Lung (tissue), 12 donors: ENCODE measurements around the gene BRD2. TPM values are rescaled to one million over a fixed set of nuclear protein-coding genes. Genes with fewer than 3 reads are reported as not detected.

Experiments used
- ATAC-seq: fragments of 200-7000 bp; cut with Tn5 transposase; one replicate; pipeline ENCODE4 v1.9.1; 2020; ENCODE audit warnings: moderate number of reproducible peaks; ENCODE audit not compliant: insufficient read depth, low FRiP score
- DNase-seq, 3 donors: peaks; one replicate each; pipeline ENCODE4 v3.0.0-alpha.2; 2013 to 2017
- H3K27ac ChIP-seq, 2 donors: one replicate each; pipeline ENCODE4 v1.5.1; 2013; ENCODE audit warnings: mild to moderate bottlenecking in 2 of 2, moderate library complexity in 2 of 2, control low read depth in 1 of 2, inconsistent platforms in 1 of 2, low read depth in 1 of 2, low read length in 1 of 2
- H3K27me3 ChIP-seq, 3 donors: one replicate each; pipeline ENCODE4 v1.5.1; 2013; ENCODE audit warnings: low read length in 2 of 3; ENCODE audit not compliant: control insufficient read depth in 3 of 3, insufficient read depth in 3 of 3
- H3K36me3 ChIP-seq, 4 donors: one replicate each; pipeline ENCODE4 v1.5.1; 2013; ENCODE audit warnings: low read length in 4 of 4, mild to moderate bottlenecking in 1 of 4, moderate library complexity in 1 of 4; ENCODE audit not compliant: control insufficient read depth in 4 of 4, insufficient read depth in 4 of 4
- H3K4me1 ChIP-seq, 5 donors: one replicate each; pipeline ENCODE4 v1.5.1; 2013; ENCODE audit warnings: low read length in 5 of 5, mild to moderate bottlenecking in 2 of 5, moderate library complexity in 1 of 5; ENCODE audit not compliant: control insufficient read depth in 5 of 5, insufficient read depth in 5 of 5
- H3K4me3 ChIP-seq: one replicate; pipeline ENCODE4 v1.5.1; 2013; ENCODE audit warnings: mild to moderate bottlenecking, control low read depth, moderate library complexity
- H3K9ac ChIP-seq, 2 donors: one replicate each; pipeline ENCODE4 v1.5.1; 2013; ENCODE audit warnings: low read length in 2 of 2, control low read depth in 1 of 2; ENCODE audit not compliant: insufficient read depth in 1 of 2
- H3K9me3 ChIP-seq, 4 donors: one replicate each; pipeline ENCODE4 v1.5.1; 2013; ENCODE audit warnings: low read length in 3 of 4, mild to moderate bottlenecking in 1 of 4, moderate library complexity in 1 of 4; ENCODE audit not compliant: control insufficient read depth in 4 of 4, insufficient read depth in 3 of 4
- WGBS, 2 donors: extraction: QIAGEN DNeasy Blood & Tissue Kit; methylation state at CpG; one replicate each; pipeline ENCODE4 v1.1.7; 2013; 5-methylcytosine and 5-hydroxymethylcytosine counted together
- polyA plus RNA-seq, 2 donors: library from polyadenylated mRNA; stranded (reverse); fragments of 200-250 nt; gene quantifications; one replicate each; pipeline ENCODE4 v1.2.1, GENCODE V29; 2013
- total RNA-seq, 2 donors: library from RNA; depleted of rRNA in 1 of 2; stranded (reverse); fragments of >200 nt in 1 of 2; gene quantifications; one replicate each; pipeline ENCODE4 v1.2.1, GENCODE V29; 2014 to 2021
- TF ChIP-seq, protein P1 (sequence below): IDR thresholded peaks from 2 replicates; pipeline ENCODE4 v1.5.1; 2012; ENCODE audit warnings: mild to moderate bottlenecking; ENCODE audit errors: control extremely low read depth, extremely low read depth
- donor health status: control.
- donor health status: control.
- donor health status: Bipolar disorder and iron deficiency.
- donor health status: healthy.
- donor health status: DM: yes; HTN: yes; CAD: no.

The BRD2 gene
- total and polyA plus RNA-seq, 4 donors: 114 to 178 (median 148) TPM

DNA sequence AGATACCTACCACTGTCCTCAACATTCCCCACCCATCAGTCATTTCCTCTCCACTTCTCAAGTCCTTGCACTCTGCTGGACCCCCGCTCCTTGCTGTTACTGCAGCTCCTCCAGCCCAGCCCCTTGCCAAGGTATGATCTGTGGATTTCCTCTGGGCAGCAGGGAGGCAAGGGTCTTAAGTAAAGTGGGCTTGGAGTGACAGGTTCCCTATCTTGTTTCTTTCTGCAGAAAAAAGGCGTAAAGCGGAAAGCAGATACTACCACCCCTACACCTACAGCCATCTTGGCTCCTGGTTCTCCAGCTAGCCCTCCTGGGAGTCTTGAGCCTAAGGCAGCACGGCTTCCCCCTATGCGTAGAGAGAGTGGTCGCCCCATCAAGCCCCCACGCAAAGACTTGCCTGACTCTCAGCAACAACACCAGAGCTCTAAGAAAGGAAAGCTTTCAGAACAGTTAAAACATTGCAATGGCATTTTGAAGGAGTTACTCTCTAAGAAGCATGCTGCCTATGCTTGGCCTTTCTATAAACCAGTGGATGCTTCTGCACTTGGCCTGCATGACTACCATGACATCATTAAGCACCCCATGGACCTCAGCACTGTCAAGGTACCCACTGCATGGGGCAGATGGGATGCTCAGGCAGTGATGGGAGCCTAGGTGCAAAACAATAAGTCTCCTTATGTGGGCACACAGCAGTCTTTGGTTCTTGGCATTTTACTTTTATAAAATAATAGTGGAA is 8.1 kb downstream of the BRD2 start:
- peaks cover 0 to 22% (median 5%) of the 10 kb centered on the region in 5 donors for H3K4me1 ChIP-seq

DNA sequence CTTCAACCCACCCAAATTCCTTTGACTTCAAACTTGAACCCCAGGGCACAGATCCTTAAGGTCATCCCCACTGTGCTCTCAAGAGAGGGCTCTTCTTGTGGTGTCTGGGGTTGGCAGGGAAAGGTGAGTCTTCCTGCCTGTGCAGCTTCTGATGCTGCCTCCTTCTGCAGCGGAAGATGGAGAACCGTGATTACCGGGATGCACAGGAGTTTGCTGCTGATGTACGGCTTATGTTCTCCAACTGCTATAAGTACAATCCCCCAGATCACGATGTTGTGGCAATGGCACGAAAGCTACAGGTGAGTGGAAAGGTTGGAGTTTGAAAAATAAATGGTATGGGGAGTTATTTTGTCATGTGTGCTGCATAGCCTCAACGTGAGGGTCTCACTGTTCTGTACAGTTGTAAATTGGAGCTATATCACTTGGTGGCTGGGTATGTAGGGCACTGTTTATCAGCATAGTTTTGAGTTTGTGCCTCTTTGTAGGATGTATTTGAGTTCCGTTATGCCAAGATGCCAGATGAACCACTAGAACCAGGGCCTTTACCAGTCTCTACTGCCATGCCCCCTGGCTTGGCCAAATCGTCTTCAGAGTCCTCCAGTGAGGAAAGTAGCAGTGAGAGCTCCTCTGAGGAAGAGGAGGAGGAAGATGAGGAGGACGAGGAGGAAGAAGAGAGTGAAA is 9.0 kb downstream of the BRD2 start:
- Histone ChIP-seq H3K4me3 (no peak overlapping the region), H3K9me3 (no peaks in the 10 kb centered on the region), H3K9ac (no peak overlapping the region), H3K27ac (no peak overlapping the region), H3K4me1 (peaks cover 0 to 22% (median 5%) of the 10 kb centered on the region in 5 donors), H3K36me3 (peaks cover 62 to 84% (median 71%) of the 10 kb centered on the region in 4 donors), H3K27me3 (no peaks in the 10 kb centered on the region)
- WGBS, 2 donors: 75 to 82% methylated on average over 10 of the region's 10 CpGs
- ATAC-seq: no peak
- TF ChIP-seq, protein P1, sequence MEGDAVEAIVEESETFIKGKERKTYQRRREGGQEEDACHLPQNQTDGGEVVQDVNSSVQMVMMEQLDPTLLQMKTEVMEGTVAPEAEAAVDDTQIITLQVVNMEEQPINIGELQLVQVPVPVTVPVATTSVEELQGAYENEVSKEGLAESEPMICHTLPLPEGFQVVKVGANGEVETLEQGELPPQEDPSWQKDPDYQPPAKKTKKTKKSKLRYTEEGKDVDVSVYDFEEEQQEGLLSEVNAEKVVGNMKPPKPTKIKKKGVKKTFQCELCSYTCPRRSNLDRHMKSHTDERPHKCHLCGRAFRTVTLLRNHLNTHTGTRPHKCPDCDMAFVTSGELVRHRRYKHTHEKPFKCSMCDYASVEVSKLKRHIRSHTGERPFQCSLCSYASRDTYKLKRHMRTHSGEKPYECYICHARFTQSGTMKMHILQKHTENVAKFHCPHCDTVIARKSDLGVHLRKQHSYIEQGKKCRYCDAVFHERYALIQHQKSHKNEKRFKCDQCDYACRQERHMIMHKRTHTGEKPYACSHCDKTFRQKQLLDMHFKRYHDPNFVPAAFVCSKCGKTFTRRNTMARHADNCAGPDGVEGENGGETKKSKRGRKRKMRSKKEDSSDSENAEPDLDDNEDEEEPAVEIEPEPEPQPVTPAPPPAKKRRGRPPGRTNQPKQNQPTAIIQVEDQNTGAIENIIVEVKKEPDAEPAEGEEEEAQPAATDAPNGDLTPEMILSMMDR: no peak
- DNase-seq: no peak

More for the DNA sequence above, 8.1 kb downstream of the BRD2 start:
- ATAC-seq (no peak), DNase-seq (no peak)
- H3K27me3 ChIP-seq: no peaks in the 10 kb centered on the region
- WGBS, 2 donors: 86 to 88% methylated on average over 7 of the region's 7 CpGs
- TF ChIP-seq, protein P1: no peak
- H3K9ac ChIP-seq: no peak overlapping the region
- no peak overlapping the region for H3K4me3 ChIP-seq
- H3K27ac ChIP-seq: no peak overlapping the region
- H3K9me3 ChIP-seq: no peaks in the 10 kb centered on the region
- H3K36me3 ChIP-seq: peaks cover 61 to 82% (median 69%) of the 10 kb centered on the region in 4 donors

DNA sequence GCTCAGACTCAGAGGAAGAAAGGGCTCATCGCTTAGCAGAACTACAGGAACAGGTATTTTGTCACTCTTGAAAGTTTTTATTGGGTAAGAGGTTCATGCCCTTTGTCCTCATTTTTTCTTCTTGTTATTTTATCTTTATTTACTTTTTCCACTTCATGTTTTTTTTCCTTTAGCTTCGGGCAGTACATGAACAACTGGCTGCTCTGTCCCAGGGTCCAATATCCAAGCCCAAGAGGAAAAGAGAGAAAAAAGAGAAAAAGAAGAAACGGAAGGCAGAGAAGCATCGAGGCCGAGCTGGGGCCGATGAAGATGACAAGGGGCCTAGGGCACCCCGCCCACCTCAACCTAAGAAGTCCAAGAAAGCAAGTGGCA is 9.5 kb downstream of the BRD2 start:
- H3K4me1 ChIP-seq: peaks cover 0 to 24% (median 5%) of the 10 kb centered on the region in 5 donors
- ATAC-seq (no peak), DNase-seq (no peak)
- no peaks in the 10 kb centered on the region for H3K9me3 ChIP-seq
- no peak overlapping the region for H3K4me3 ChIP-seq
- TF ChIP-seq, protein P1: no peak
- WGBS, 2 donors: 63 to 73% methylated on average over 7 of the region's 7 CpGs
- H3K27me3 ChIP-seq: no peaks in the 10 kb centered on the region
- peaks cover 56 to 79% (median 69%) of the 10 kb centered on the region in 4 donors for H3K36me3 ChIP-seq
- no peak overlapping the region for H3K9ac ChIP-seq
- H3K27ac ChIP-seq: no peak overlapping the region
